Hepatocyte (in vitro differentiated cells): ENCODE measurements around the gene ANKRD44. TPM values are rescaled to one million over a fixed set of nuclear protein-coding genes. Genes with fewer than 3 reads are reported as not detected.

Source experiments
- DNase-seq: peaks from one replicate; pipeline ENCODE4 v3.0.0-alpha.2; 2016; ENCODE audit warnings: low spot score
- H2AFZ ChIP-seq: fragments of 200-600 bp; sonication (generic); 2 replicates; pipeline ENCODE4 v1.6.0; 2016; ENCODE audit warnings: antibody characterized with exemption, mild to moderate bottlenecking
- H3K27ac ChIP-seq: fragments of 200-600 bp; sonication (generic); 2 replicates; pipeline ENCODE4 v1.5.1; 2016; ENCODE audit warnings: mild to moderate bottlenecking
- H3K27me3 ChIP-seq: fragments of 200-600 bp; sonication (generic); 2 replicates; pipeline ENCODE4 v1.6.1; 2016
- H3K36me3 ChIP-seq: fragments of 200-600 bp; sonication (generic); replicated peaks from 2 replicates; pipeline ENCODE4 v1.5.1; 2016; ENCODE audit warnings: low read depth; ENCODE audit not compliant: insufficient read depth
- H3K4me1 ChIP-seq: fragments of 200-600 bp; sonication (generic); 2 replicates; pipeline ENCODE4 v1.5.1; 2016; ENCODE audit warnings: mild to moderate bottlenecking, moderate library complexity; ENCODE audit not compliant: insufficient read depth
- H3K4me2 ChIP-seq: fragments of 200-600 bp; sonication (generic); 2 replicates; pipeline ENCODE4 v1.6.0; 2016
- H3K4me3 ChIP-seq: fragments of 200-600 bp; sonication (generic); 2 replicates; pipeline ENCODE4 v1.5.1; 2016; ENCODE audit warnings: mild to moderate bottlenecking
- H3K79me2 ChIP-seq: fragments of 200-600 bp; sonication (generic); 2 replicates; pipeline ENCODE4 v1.6.0; 2017; ENCODE audit warnings: mild to moderate bottlenecking
- H3K9me2 ChIP-seq: fragments of 200-600 bp; sonication (generic); replicated peaks from 2 replicates; pipeline ENCODE4 v1.6.0; 2017; ENCODE audit warnings: mild to moderate bottlenecking; ENCODE audit not compliant: insufficient read depth
- H3K9me3 ChIP-seq: fragments of 200-600 bp; sonication (generic); 2 replicates; pipeline ENCODE4 v1.5.1; 2016; ENCODE audit warnings: low read depth, mild to moderate bottlenecking
- H4K20me1 ChIP-seq: fragments of 200-600 bp; sonication (generic); 2 replicates; pipeline ENCODE4 v1.6.0; 2016; ENCODE audit warnings: mild to moderate bottlenecking; ENCODE audit not compliant: insufficient read depth, poor library complexity, severe bottlenecking
- CTCF ChIP-seq: fragments of 200-600 bp; sonication (generic); IDR thresholded peaks from 2 replicates; pipeline ENCODE4 v1.5.1; 2016; ENCODE audit warnings: antibody characterized with exemption, mild to moderate bottlenecking; ENCODE audit not compliant: poor library complexity
- EZH2 ChIP-seq: fragments of 200-600 bp; sonication (generic); IDR thresholded peaks from 2 replicates; pipeline ENCODE4 v1.6.1; 2016; ENCODE audit warnings: antibody characterized with exemption, mild to moderate bottlenecking, borderline replicate concordance
- EZH2phosphoT487 ChIP-seq: fragments of 200-600 bp; sonication (generic); IDR thresholded peaks from one replicate; pipeline ENCODE4 v1.6.1; 2018; ENCODE audit warnings: antibody characterized with exemption, mild to moderate bottlenecking, low read depth, moderate library complexity; ENCODE audit not compliant: unreplicated experiment, severe bottlenecking
- WGBS: methylation state at CpG from one replicate; pipeline ENCODE4 v1.1.6; 2016; ENCODE audit warnings: low lambda C conversion rate; ENCODE audit errors: missing lambda C conversion rate; 5-methylcytosine and 5-hydroxymethylcytosine counted together
- polyA plus RNA-seq: library from polyadenylated mRNA; unstranded; fragments of >200 nt; fragmentation: Nextera tagmentation; extraction: Ambion mirVana; gene quantifications from 2 replicates; pipeline ENCODE4 v1.2.1, GENCODE V29; 2016
- total RNA-seq: library from RNA; depleted of rRNA; stranded (reverse); fragments of >200 nt; gene quantifications from 2 replicates; pipeline ENCODE4 v1.2.3, GENCODE V29; 2014

Gene ANKRD44
- total and polyA plus RNA-seq, 2 experiments from 2014 or later = 5.9 to 9.1 TPM

DNA sequence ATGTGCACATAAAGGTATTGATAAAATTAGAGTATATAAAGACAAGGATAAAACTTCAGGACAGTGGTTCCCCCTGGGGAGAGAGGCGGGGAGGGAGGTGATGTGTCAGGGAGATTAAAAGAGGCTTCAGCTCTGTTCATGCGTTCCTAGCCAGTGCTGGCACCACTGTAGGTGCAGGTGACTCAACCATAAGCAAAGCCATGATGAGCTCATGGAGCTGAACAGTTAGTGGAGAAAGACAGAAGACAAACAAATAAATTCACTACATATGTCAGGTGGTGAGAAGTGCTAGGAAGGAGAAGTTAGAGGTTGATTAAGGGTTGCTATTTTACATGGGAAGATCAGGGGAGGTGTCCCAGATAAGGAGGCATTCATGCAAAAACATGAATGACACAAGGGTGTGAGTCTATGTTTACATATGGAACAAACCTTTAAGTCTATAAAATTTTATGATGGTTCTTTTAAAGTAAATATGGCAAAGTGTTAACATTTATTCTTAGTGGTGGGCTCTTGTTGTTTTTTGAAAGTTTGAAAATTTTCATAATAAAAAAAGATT lies 136.0 kb downstream of the ANKRD44 start:
- Histone ChIP-seq H2AFZ (no peak overlapping the region), H3K27ac (no peak overlapping the region), H3K27me3 (no peaks in the 10 kb centered on the region), H3K79me2 (no peaks in the 10 kb centered on the region), H3K4me2 (no peak overlapping the region), H3K4me3 (no peak overlapping the region), H3K9me2 (no peaks in the 10 kb centered on the region), H3K36me3 (no peaks in the 10 kb centered on the region), H3K4me1 (no peaks in the 10 kb centered on the region), H4K20me1 (no peaks in the 10 kb centered on the region), H3K9me3 (no peaks in the 10 kb centered on the region)
- DNase-seq = peak; percentile 40
- WGBS = 51% methylated on average over 2 of the region's 2 CpGs
- TF ChIP-seq EZH2 (no peak), EZH2phosphoT487 (no peak), CTCF (no peak)

DNA sequence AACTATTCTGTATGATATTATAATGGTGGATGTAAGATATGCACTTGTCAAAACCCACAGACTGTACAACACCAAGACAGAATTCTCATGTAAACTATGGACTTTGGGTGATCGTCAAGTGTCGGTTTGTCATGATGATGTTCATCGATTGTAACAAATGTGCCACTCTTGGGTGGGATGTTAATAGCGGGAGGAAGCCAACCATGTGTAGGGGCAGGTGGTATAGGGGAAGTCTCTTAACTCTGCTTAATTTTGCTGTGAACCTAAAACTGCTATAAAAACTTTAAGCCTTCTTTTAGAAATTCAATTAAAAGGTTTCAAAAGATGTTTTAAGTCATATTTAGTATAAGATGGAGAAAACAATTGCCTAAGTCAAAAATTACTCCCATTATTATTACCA lies 139.0 kb downstream of the ANKRD44 start:
- no peak for DNase-seq
- Histone ChIP-seq H3K27me3 (no peaks in the 10 kb centered on the region), H3K36me3 (no peaks in the 10 kb centered on the region), H3K9me2 (no peaks in the 10 kb centered on the region), H3K4me1 (no peaks in the 10 kb centered on the region), H2AFZ (no peak overlapping the region), H3K27ac (no peak overlapping the region), H3K9me3 (no peaks in the 10 kb centered on the region), H4K20me1 (no peaks in the 10 kb centered on the region), H3K4me2 (no peak overlapping the region), H3K4me3 (no peak overlapping the region), H3K79me2 (no peaks in the 10 kb centered on the region)
- WGBS = 97% methylated on average over 4 of the region's 4 CpGs
- TF ChIP-seq EZH2phosphoT487 (no peak), EZH2 (no peak), CTCF (no peak)

- Histone ChIP-seq H3K4me2 (no peak overlapping the region), H3K9me2 (no peaks in the 10 kb centered on the region), H3K27me3 (no peaks in the 10 kb centered on the region), H3K27ac (no peak overlapping the region), H3K36me3 (no peaks in the 10 kb centered on the region), H3K79me2 (no peaks in the 10 kb centered on the region), H3K4me1 (no peaks in the 10 kb centered on the region), H3K9me3 (no peaks in the 10 kb centered on the region), H4K20me1 (no peaks in the 10 kb centered on the region), H2AFZ (no peak overlapping the region), H3K4me3 (no peak overlapping the region)
- no peak for DNase-seq
- 71% methylated on average over 1 of the region's 1 CpG for WGBS
- no peak for TF ChIP-seq EZH2phosphoT487
- TF ChIP-seq CTCF = no peak
- TF ChIP-seq EZH2 = no peak
These were observed 140.4 kb downstream of the ANKRD44 start for GRCh38 chr2:197170208-197170607.
